Lung (tissue), 12 donors: ENCODE results near the gene PDE8A. TPM values are rescaled to one million over a fixed set of nuclear protein-coding genes. Genes with fewer than 3 reads are reported as not detected.

Experiments
- ATAC-seq: fragments of 200-7000 bp; cut with Tn5 transposase; one replicate; pipeline ENCODE4 v1.9.1; 2020; ENCODE audit warnings: moderate number of reproducible peaks; ENCODE audit not compliant: insufficient read depth, low FRiP score
- DNase-seq, 3 donors: peaks; one replicate each; pipeline ENCODE4 v3.0.0-alpha.2; 2013 to 2017
- H3K27ac ChIP-seq, 2 donors: one replicate each; pipeline ENCODE4 v1.5.1; 2013; ENCODE audit warnings: mild to moderate bottlenecking in 2 of 2, moderate library complexity in 2 of 2, control low read depth in 1 of 2, inconsistent platforms in 1 of 2, low read depth in 1 of 2, low read length in 1 of 2
- H3K27me3 ChIP-seq, 3 donors: one replicate each; pipeline ENCODE4 v1.5.1; 2013; ENCODE audit warnings: low read length in 2 of 3; ENCODE audit not compliant: control insufficient read depth in 3 of 3, insufficient read depth in 3 of 3
- H3K36me3 ChIP-seq, 4 donors: one replicate each; pipeline ENCODE4 v1.5.1; 2013; ENCODE audit warnings: low read length in 4 of 4, mild to moderate bottlenecking in 1 of 4, moderate library complexity in 1 of 4; ENCODE audit not compliant: control insufficient read depth in 4 of 4, insufficient read depth in 4 of 4
- H3K4me1 ChIP-seq, 5 donors: one replicate each; pipeline ENCODE4 v1.5.1; 2013; ENCODE audit warnings: low read length in 5 of 5, mild to moderate bottlenecking in 2 of 5, moderate library complexity in 1 of 5; ENCODE audit not compliant: control insufficient read depth in 5 of 5, insufficient read depth in 5 of 5
- H3K4me3 ChIP-seq: one replicate; pipeline ENCODE4 v1.5.1; 2013; ENCODE audit warnings: mild to moderate bottlenecking, control low read depth, moderate library complexity
- H3K9ac ChIP-seq, 2 donors: one replicate each; pipeline ENCODE4 v1.5.1; 2013; ENCODE audit warnings: low read length in 2 of 2, control low read depth in 1 of 2; ENCODE audit not compliant: insufficient read depth in 1 of 2
- H3K9me3 ChIP-seq, 4 donors: one replicate each; pipeline ENCODE4 v1.5.1; 2013; ENCODE audit warnings: low read length in 3 of 4, mild to moderate bottlenecking in 1 of 4, moderate library complexity in 1 of 4; ENCODE audit not compliant: control insufficient read depth in 4 of 4, insufficient read depth in 3 of 4
- WGBS, 2 donors: extraction: QIAGEN DNeasy Blood & Tissue Kit; methylation state at CpG; one replicate each; pipeline ENCODE4 v1.1.7; 2013; 5-methylcytosine and 5-hydroxymethylcytosine counted together
- polyA plus RNA-seq, 2 donors: library from polyadenylated mRNA; stranded (reverse); fragments of 200-250 nt; gene quantifications; one replicate each; pipeline ENCODE4 v1.2.1, GENCODE V29; 2013
- total RNA-seq, 2 donors: library from RNA; depleted of rRNA in 1 of 2; stranded (reverse); fragments of >200 nt in 1 of 2; gene quantifications; one replicate each; pipeline ENCODE4 v1.2.1, GENCODE V29; 2014 to 2021
- TF ChIP-seq, protein P1 (sequence below): IDR thresholded peaks from 2 replicates; pipeline ENCODE4 v1.5.1; 2012; ENCODE audit warnings: mild to moderate bottlenecking; ENCODE audit errors: control extremely low read depth, extremely low read depth
- donor health status: control.
- donor health status: control.
- donor health status: Bipolar disorder and iron deficiency.
- donor health status: healthy.
- donor health status: DM: yes; HTN: yes; CAD: no.

Gene PDE8A
- total and polyA plus RNA-seq, 4 donors, result 13.7 to 87.7 (median 33.5) TPM

DNA sequence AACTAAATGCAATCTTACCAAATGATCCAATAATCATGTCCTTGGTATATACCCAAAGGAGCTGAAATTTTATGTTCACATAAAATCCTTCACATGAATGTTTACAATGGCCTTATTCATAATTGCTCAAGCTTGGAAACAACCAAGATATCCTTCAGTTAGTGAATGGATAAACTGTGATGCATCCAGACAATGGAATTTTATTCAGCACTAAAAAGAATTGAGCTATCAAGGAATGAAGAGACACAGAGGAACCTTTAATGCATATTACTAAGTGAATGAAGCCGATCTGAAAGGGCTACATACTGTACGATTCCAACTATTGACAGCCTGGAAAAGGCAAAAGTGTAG lies 168.4 kb downstream of the PDE8A start:
- Histone ChIP-seq H3K36me3 (no peaks in the 10 kb centered on the region), H3K4me1 (no peaks in the 10 kb centered on the region), H3K9me3 (no peaks in the 10 kb centered on the region), H3K4me3 (no peak overlapping the region), H3K27me3 (no peaks in the 10 kb centered on the region), H3K27ac (no peak overlapping the region), H3K9ac (no peak overlapping the region)
- TF ChIP-seq, protein P1, sequence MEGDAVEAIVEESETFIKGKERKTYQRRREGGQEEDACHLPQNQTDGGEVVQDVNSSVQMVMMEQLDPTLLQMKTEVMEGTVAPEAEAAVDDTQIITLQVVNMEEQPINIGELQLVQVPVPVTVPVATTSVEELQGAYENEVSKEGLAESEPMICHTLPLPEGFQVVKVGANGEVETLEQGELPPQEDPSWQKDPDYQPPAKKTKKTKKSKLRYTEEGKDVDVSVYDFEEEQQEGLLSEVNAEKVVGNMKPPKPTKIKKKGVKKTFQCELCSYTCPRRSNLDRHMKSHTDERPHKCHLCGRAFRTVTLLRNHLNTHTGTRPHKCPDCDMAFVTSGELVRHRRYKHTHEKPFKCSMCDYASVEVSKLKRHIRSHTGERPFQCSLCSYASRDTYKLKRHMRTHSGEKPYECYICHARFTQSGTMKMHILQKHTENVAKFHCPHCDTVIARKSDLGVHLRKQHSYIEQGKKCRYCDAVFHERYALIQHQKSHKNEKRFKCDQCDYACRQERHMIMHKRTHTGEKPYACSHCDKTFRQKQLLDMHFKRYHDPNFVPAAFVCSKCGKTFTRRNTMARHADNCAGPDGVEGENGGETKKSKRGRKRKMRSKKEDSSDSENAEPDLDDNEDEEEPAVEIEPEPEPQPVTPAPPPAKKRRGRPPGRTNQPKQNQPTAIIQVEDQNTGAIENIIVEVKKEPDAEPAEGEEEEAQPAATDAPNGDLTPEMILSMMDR, result no peak
- DNase-seq, result no peak
- WGBS, 2 donors, result 82 to 96% methylated on average over 2 of the region's 2 CpGs
- no peak for ATAC-seq

GRCh38 chr15:85151145-85151544 lies 169.5 kb downstream of the PDE8A start:
- H3K4me3 ChIP-seq, result no peak overlapping the region
- H3K27me3 ChIP-seq, result no peaks in the 10 kb centered on the region
- H3K27ac ChIP-seq, result no peak overlapping the region
- no peaks in the 10 kb centered on the region for H3K4me1 ChIP-seq
- ATAC-seq (no peak), DNase-seq (no peak)
- H3K36me3 ChIP-seq, result no peaks in the 10 kb centered on the region
- WGBS, 2 donors, result 87 to 91% methylated on average over 7 of the region's 7 CpGs
- H3K9me3 ChIP-seq, result no peaks in the 10 kb centered on the region
- TF ChIP-seq, protein P1, result no peak
- H3K9ac ChIP-seq, result no peak overlapping the region

- Histone ChIP-seq H3K4me3 (no peak overlapping the region), H3K27ac (no peak overlapping the region), H3K4me1 (no peaks in the 10 kb centered on the region), H3K9me3 (no peaks in the 10 kb centered on the region), H3K27me3 (no peaks in the 10 kb centered on the region), H3K36me3 (no peaks in the 10 kb centered on the region), H3K9ac (no peak overlapping the region)
- TF ChIP-seq, protein P1, result no peak
- ATAC-seq (no peak), DNase-seq (no peak)
- 95 to 96% methylated on average over 3 of the region's 3 CpGs for WGBS, 2 donors
Observed at GRCh38 chr15:85151861-85152260, 170.2 kb downstream of the PDE8A start.

- no peaks in the 10 kb centered on the region for H3K4me1 ChIP-seq
Observed at GRCh38 chr15:85154061-85154460, 172.4 kb downstream of the PDE8A start.

More at GRCh38 chr15:85154061-85154460, 172.4 kb downstream of the PDE8A start:
- Histone ChIP-seq H3K9ac (no peak overlapping the region), H3K27ac (no peak overlapping the region), H3K4me3 (no peak overlapping the region), H3K36me3 (no peaks in the 10 kb centered on the region), H3K9me3 (no peaks in the 10 kb centered on the region), H3K27me3 (no peaks in the 10 kb centered on the region)
- TF ChIP-seq, protein P1, result no peak
- DNase-seq, result no peak
- no peak for ATAC-seq
- 36 to 49% methylated on average over 2 of the region's 2 CpGs for WGBS, 2 donors
